ENCODE measurements around the gene PTOV1. TPM values are rescaled to one million over a fixed set of nuclear protein-coding genes. Genes with fewer than 3 reads are reported as not detected.

The PTOV1 gene
- polyA plus RNA-seq, 4 donors, result 71.4 to 137 (median 88.0) TPM

GRCh38 chr19:49879243-49879963 is 28.4 kb downstream of the PTOV1 start:
- Histone ChIP-seq H3K36me3 (ENCODE audit: control insufficient read depth in 3 of 3, insufficient read depth in 2 of 3, low read depth in 1 of 3, low read length in 3 of 3) (peaks cover 20 to 67% (median 33%) of the 10 kb centered on the region in 3 donors), H3K4me3 (ENCODE audit: low read depth in 1 of 3, low read length in 3 of 3) (no peak overlapping the region)
- 96 to 97% (median 96%) methylated on average over 12 of the region's 12 CpGs for WGBS, 3 donors

GRCh38 chr19:49880162-49880869 is 29.4 kb downstream of the PTOV1 start:
- no peak for FAIRE-seq
- H3K27ac ChIP-seq (ENCODE audit: low read depth in 1 of 3, low read length in 2 of 3), result no peak overlapping the region

More at GRCh38 chr19:49879243-49879963, 28.4 kb downstream of the PTOV1 start:
- FAIRE-seq, result no peak
- Histone ChIP-seq H3K27ac (ENCODE audit: low read depth in 1 of 3, low read length in 2 of 3) (no peak overlapping the region), H3K27me3 (ENCODE audit: control insufficient read depth in 3 of 3, insufficient read depth in 3 of 3, low read length in 3 of 3) (no peaks in the 10 kb centered on the region), H3K4me1 (ENCODE audit: control insufficient read depth in 3 of 3, insufficient read depth in 2 of 3, low read depth in 1 of 3, low read length in 2 of 3) (peaks cover 0 to 19% (median 4%) of the 10 kb centered on the region in 3 donors), H3K9me3 (ENCODE audit: control insufficient read depth in 2 of 2, insufficient read depth in 1 of 2, low read depth in 1 of 2, low read length in 1 of 2) (peaks cover 0 to 9% of the 10 kb centered on the region in 2 donors)
- peak in 1 of 2 donors; percentile 30 for DNase-seq

GRCh38 chr19:49881186-49881585 is 30.2 kb downstream of the PTOV1 start:
- no peaks in the 10 kb centered on the region for H3K27me3 ChIP-seq (ENCODE audit: control insufficient read depth in 3 of 3, insufficient read depth in 3 of 3, low read length in 3 of 3)
- FAIRE-seq (no peak), DNase-seq (no peak)
- H3K36me3 ChIP-seq (ENCODE audit: control insufficient read depth in 3 of 3, insufficient read depth in 2 of 3, low read depth in 1 of 3, low read length in 3 of 3), result peaks cover 26 to 74% (median 37%) of the 10 kb centered on the region in 3 donors
- H3K4me1 ChIP-seq (ENCODE audit: control insufficient read depth in 3 of 3, insufficient read depth in 2 of 3, low read depth in 1 of 3, low read length in 2 of 3), result peaks cover 0 to 12% (median 0%) of the 10 kb centered on the region in 3 donors
- H3K27ac ChIP-seq (ENCODE audit: low read depth in 1 of 3, low read length in 2 of 3), result no peak overlapping the region
- H3K4me3 ChIP-seq (ENCODE audit: low read depth in 1 of 3, low read length in 3 of 3), result no peak overlapping the region
- H3K9me3 ChIP-seq (ENCODE audit: control insufficient read depth in 2 of 2, insufficient read depth in 1 of 2, low read depth in 1 of 2, low read length in 1 of 2), result peaks cover 0 to 9% of the 10 kb centered on the region in 2 donors
- WGBS, 3 donors, result 94 to 98% (median 98%) methylated on average over 13 to 17 of the region's 17 CpGs

More at GRCh38 chr19:49880162-49880869, 29.4 kb downstream of the PTOV1 start:
- Histone ChIP-seq H3K27me3 (ENCODE audit: control insufficient read depth in 3 of 3, insufficient read depth in 3 of 3, low read length in 3 of 3) (no peaks in the 10 kb centered on the region), H3K36me3 (ENCODE audit: control insufficient read depth in 3 of 3, insufficient read depth in 2 of 3, low read depth in 1 of 3, low read length in 3 of 3) (peaks cover 26 to 70% (median 37%) of the 10 kb centered on the region in 3 donors), H3K4me1 (ENCODE audit: control insufficient read depth in 3 of 3, insufficient read depth in 2 of 3, low read depth in 1 of 3, low read length in 2 of 3) (peaks cover 0 to 15% (median 3%) of the 10 kb centered on the region in 3 donors), H3K9me3 (ENCODE audit: control insufficient read depth in 2 of 2, insufficient read depth in 1 of 2, low read depth in 1 of 2, low read length in 1 of 2) (peaks cover 0 to 9% of the 10 kb centered on the region in 2 donors), H3K4me3 (ENCODE audit: low read depth in 1 of 3, low read length in 3 of 3) (no peak overlapping the region)
- 62 to 87% (median 73%) methylated on average over 10 of the region's 10 CpGs for WGBS, 3 donors
- peak in 1 of 2 donors; percentile 76 for DNase-seq

- DNase-seq (no peak), FAIRE-seq (no peak)
- WGBS, 3 donors, result 87 to 92% (median 90%) methylated on average over 30 to 31 of the region's 31 CpGs
- no peak overlapping the region for H3K4me3 ChIP-seq (ENCODE audit: low read depth in 1 of 3, low read length in 3 of 3)
- peaks cover 26 to 76% (median 37%) of the 10 kb centered on the region in 3 donors for H3K36me3 ChIP-seq (ENCODE audit: control insufficient read depth in 3 of 3, insufficient read depth in 2 of 3, low read depth in 1 of 3, low read length in 3 of 3)
- H3K4me1 ChIP-seq (ENCODE audit: control insufficient read depth in 3 of 3, insufficient read depth in 2 of 3, low read depth in 1 of 3, low read length in 2 of 3), result peaks cover 0 to 12% (median 0%) of the 10 kb centered on the region in 3 donors
- H3K9me3 ChIP-seq (ENCODE audit: control insufficient read depth in 2 of 2, insufficient read depth in 1 of 2, low read depth in 1 of 2, low read length in 1 of 2), result peaks cover 0 to 9% of the 10 kb centered on the region in 2 donors
- H3K27me3 ChIP-seq (ENCODE audit: control insufficient read depth in 3 of 3, insufficient read depth in 3 of 3, low read length in 3 of 3), result no peaks in the 10 kb centered on the region
- H3K27ac ChIP-seq (ENCODE audit: low read depth in 1 of 3, low read length in 2 of 3), result no peak overlapping the region
These were observed 30.9 kb downstream of the PTOV1 start for GRCh38 chr19:49881672-49882394.

- DNase-seq (no peak), FAIRE-seq (no peak)
- Histone ChIP-seq H3K4me3 (ENCODE audit: low read depth in 1 of 3, low read length in 3 of 3) (no peak overlapping the region), H3K36me3 (ENCODE audit: control insufficient read depth in 3 of 3, insufficient read depth in 2 of 3, low read depth in 1 of 3, low read length in 3 of 3) (peaks cover 26 to 81% (median 37%) of the 10 kb centered on the region in 3 donors), H3K9me3 (ENCODE audit: control insufficient read depth in 2 of 2, insufficient read depth in 1 of 2, low read depth in 1 of 2, low read length in 1 of 2) (peaks cover 0 to 9% of the 10 kb centered on the region in 2 donors), H3K27ac (ENCODE audit: low read depth in 1 of 3, low read length in 2 of 3) (no peak overlapping the region), H3K27me3 (ENCODE audit: control insufficient read depth in 3 of 3, insufficient read depth in 3 of 3, low read length in 3 of 3) (no peaks in the 10 kb centered on the region), H3K4me1 (ENCODE audit: control insufficient read depth in 3 of 3, insufficient read depth in 2 of 3, low read depth in 1 of 3, low read length in 2 of 3) (peaks cover 0 to 14% (median 3%) of the 10 kb centered on the region in 3 donors)
- 96 to 97% (median 97%) methylated on average over 14 of the region's 14 CpGs for WGBS, 3 donors
These were observed 31.7 kb downstream of the PTOV1 start for GRCh38 chr19:49882643-49883042.

- WGBS, 3 donors, result 93 to 96% (median 96%) methylated on average over 5 of the region's 5 CpGs
- DNase-seq, result no peak
- Histone ChIP-seq H3K9me3 (ENCODE audit: control insufficient read depth in 2 of 2, insufficient read depth in 1 of 2, low read depth in 1 of 2, low read length in 1 of 2) (peaks cover 0 to 9% of the 10 kb centered on the region in 2 donors), H3K4me3 (ENCODE audit: low read depth in 1 of 3, low read length in 3 of 3) (no peak overlapping the region), H3K4me1 (ENCODE audit: control insufficient read depth in 3 of 3, insufficient read depth in 2 of 3, low read depth in 1 of 3, low read length in 2 of 3) (peaks cover 0 to 17% (median 5%) of the 10 kb centered on the region in 3 donors), H3K27me3 (ENCODE audit: control insufficient read depth in 3 of 3, insufficient read depth in 3 of 3, low read length in 3 of 3) (no peaks in the 10 kb centered on the region), H3K36me3 (ENCODE audit: control insufficient read depth in 3 of 3, insufficient read depth in 2 of 3, low read depth in 1 of 3, low read length in 3 of 3) (peaks cover 26 to 84% (median 37%) of the 10 kb centered on the region in 3 donors), H3K27ac (ENCODE audit: low read depth in 1 of 3, low read length in 2 of 3) (no peak overlapping the region)
- no peak for FAIRE-seq
These were observed 32.1 kb downstream of the PTOV1 start for GRCh38 chr19:49883094-49883493.

- no peak overlapping the region for H3K4me3 ChIP-seq (ENCODE audit: low read depth in 1 of 3, low read length in 3 of 3)
- H3K27ac ChIP-seq (ENCODE audit: low read depth in 1 of 3, low read length in 2 of 3), result no peak overlapping the region
- FAIRE-seq, result no peak
- 89 to 94% (median 91%) methylated on average over 18 of the region's 18 CpGs for WGBS, 3 donors
- peaks cover 26 to 81% (median 37%) of the 10 kb centered on the region in 3 donors for H3K36me3 ChIP-seq (ENCODE audit: control insufficient read depth in 3 of 3, insufficient read depth in 2 of 3, low read depth in 1 of 3, low read length in 3 of 3)
- peaks cover 0 to 8% (median 5%) of the 10 kb centered on the region in 3 donors for H3K4me1 ChIP-seq (ENCODE audit: control insufficient read depth in 3 of 3, insufficient read depth in 2 of 3, low read depth in 1 of 3, low read length in 2 of 3)
- DNase-seq, result no peak
- H3K9me3 ChIP-seq (ENCODE audit: control insufficient read depth in 2 of 2, insufficient read depth in 1 of 2, low read depth in 1 of 2, low read length in 1 of 2), result peaks cover 0 to 9% of the 10 kb centered on the region in 2 donors
- no peaks in the 10 kb centered on the region for H3K27me3 ChIP-seq (ENCODE audit: control insufficient read depth in 3 of 3, insufficient read depth in 3 of 3, low read length in 3 of 3)
These were observed 33.1 kb downstream of the PTOV1 start for GRCh38 chr19:49884109-49884508.

GRCh38 chr19:49884760-49885159 is 33.8 kb downstream of the PTOV1 start:
- peaks cover 0 to 14% of the 10 kb centered on the region in 2 donors for H3K9me3 ChIP-seq (ENCODE audit: control insufficient read depth in 2 of 2, insufficient read depth in 1 of 2, low read depth in 1 of 2, low read length in 1 of 2)
- H3K36me3 ChIP-seq (ENCODE audit: control insufficient read depth in 3 of 3, insufficient read depth in 2 of 3, low read depth in 1 of 3, low read length in 3 of 3), result peaks cover 26 to 78% (median 37%) of the 10 kb centered on the region in 3 donors
- no peak for FAIRE-seq
- H3K4me1 ChIP-seq (ENCODE audit: control insufficient read depth in 3 of 3, insufficient read depth in 2 of 3, low read depth in 1 of 3, low read length in 2 of 3), result peaks cover under 1 to 10% (median 5%) of the 10 kb centered on the region in 3 donors
- H3K27ac ChIP-seq (ENCODE audit: low read depth in 1 of 3, low read length in 2 of 3), result no peak overlapping the region
- no peaks in the 10 kb centered on the region for H3K27me3 ChIP-seq (ENCODE audit: control insufficient read depth in 3 of 3, insufficient read depth in 3 of 3, low read length in 3 of 3)
- WGBS, 3 donors, result 88 to 91% (median 89%) methylated on average over 3 of the region's 3 CpGs
- DNase-seq, result no peak
- H3K4me3 ChIP-seq (ENCODE audit: low read depth in 1 of 3, low read length in 3 of 3), result no peak overlapping the region

All from small intestine (tissue), 7 donors.